ENCODE results near the gene MKNK2.

MKNK2 gene

DNA sequence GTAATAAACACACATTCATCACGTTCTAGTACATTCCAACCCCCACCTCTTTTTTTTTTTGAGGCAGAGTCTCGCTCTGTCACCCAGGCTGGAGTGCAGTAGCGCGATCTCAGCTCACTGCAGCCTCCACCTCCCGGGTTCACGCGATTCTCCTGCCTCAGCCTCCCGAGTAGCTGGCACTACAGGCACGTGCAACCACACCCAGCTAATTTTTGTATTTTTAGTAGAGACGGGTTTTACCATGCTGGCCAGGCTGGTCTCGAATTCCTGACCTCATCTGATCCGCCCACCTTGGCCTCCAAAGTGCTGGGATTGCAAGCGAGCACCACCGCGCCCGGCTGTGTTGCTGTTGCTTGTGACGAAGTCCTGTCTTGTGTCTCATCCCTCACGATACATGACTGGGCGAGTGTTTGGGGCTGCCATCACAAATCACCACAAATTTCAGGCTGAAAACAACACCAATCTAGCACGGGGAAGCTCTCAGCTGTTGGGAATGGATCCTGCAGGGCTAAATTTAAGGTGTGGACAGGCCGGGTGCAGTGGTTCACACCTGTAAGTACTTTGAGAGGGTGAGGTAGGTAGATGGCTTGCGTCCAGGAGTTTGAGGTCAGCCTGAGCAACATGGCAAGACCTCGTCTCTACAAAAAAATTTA, 29.4 kb upstream of the MKNK2 start:
- DNase-seq (ENCODE audit: low read depth): no peak

DNA sequence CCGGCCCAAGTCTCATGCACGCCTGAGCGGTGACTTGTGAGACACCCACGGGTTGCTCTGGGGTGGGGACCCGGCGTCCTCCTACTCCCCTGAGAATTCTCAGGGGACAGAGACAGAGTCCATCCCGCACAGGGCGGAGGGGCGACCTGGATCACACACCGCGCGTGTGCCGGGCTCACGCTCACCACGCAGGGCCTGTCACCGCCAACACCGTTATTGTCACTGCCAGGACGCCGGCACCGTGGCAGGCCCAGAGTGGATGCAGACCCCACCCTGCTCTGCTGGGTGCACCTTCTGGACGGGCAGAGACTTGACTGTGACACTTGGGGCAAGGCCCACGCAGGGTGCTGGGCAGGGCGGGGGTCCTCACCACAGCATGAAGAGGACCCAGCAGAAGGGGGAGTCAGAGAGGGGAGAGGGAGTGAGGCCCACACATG, 28.8 kb upstream of the MKNK2 start:
- DNase-seq (ENCODE audit: low read depth): no peak

DNA sequence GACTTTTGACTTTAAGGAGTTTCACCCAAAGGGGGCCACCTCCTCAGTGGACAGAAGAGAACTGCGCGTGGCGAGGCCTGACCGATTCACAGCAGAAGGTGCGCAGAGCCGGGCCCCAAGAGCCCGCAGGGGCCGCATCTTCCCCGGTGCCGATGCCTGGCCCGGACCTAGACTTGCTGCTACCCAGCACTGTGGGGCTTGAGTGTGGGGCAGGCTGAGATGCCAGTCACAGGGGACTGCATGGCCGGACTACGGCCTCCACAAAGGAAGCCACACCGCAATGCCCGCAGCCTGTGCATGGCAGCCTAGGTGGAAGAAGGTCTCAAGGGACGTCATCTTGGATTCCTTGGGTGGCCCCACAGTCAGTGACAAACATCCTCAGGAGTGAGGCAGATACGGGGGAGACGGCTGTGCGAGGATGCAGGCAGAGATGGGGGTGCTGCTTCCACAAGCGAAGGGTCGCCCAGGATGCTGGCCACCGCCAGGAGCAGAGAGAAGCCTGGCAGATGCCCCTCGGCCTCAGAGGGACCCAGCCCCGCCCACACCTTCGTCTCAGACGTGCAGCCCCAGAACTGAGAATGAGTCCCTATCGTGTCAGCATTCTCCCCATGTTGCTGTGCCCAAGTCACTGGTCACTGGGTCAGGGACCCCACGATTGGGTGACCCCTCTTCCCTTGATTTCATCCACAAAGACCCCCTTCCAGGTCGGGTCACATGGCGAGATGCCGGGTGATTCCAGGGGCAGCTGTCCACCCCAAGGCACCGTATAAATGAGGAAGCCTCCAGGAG, 28.2 kb upstream of the MKNK2 start:
- DNase-seq (ENCODE audit: low read depth): no peak

DNA sequence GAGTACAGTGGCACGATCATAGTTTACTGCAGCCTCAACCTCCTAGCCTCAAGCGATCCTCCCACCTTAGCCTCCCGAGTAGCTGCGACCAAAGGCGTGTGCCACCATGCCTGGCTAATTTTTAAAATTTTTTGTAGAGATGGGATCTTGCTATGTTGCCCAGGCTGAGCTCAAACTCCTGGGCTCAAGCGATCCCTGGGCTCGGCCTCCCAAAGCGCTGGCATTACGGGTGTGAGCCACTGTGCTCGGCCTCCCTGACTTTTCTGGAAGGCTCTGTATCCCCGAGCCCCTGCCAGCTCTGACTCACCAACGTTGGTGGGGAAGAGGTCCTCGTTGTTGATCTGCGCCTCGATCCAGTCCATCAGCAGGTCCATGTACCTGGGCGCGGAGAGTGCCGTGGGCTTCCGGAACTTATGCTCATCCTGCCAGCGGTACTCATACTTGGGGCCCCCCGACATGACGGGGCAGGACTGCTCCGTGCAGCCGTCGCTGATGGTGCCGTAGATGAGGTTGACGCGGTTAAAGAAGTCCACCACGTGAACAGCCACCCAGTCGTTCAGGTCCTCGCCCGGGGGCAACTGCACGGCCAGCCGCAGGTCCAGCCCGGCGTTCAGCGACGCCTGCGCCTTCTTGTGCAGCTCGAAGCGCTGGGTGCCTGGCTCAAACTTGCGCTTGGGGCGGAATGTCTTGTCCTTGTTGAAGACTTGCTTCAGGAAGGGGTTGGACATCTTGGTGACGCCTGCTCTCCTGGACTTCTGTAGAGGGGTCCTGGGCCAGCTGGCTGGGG, 27.0 kb upstream of the MKNK2 start:
- no peak for DNase-seq (ENCODE audit: low read depth)

DNA sequence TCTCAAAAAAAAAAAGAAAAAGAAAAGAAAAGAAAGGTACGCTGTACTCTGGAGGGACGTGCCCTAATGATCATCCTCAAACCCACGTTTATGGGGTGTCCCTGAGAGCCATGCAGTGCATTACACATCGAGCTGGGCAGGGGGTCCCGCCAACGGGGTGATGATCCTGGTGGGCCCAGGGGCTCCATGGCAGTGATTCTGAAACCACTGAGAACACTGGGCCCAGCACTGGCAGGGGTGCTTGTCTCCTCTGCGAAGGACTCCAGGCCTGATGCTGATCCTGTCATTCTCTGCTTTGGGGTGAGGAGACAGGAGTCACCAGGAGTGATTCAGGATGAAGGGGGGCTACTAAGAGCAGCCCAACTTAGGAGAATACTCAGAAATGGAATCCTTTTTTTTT, 26.4 kb upstream of the MKNK2 start:
- DNase-seq (ENCODE audit: low read depth): no peak

DNA sequence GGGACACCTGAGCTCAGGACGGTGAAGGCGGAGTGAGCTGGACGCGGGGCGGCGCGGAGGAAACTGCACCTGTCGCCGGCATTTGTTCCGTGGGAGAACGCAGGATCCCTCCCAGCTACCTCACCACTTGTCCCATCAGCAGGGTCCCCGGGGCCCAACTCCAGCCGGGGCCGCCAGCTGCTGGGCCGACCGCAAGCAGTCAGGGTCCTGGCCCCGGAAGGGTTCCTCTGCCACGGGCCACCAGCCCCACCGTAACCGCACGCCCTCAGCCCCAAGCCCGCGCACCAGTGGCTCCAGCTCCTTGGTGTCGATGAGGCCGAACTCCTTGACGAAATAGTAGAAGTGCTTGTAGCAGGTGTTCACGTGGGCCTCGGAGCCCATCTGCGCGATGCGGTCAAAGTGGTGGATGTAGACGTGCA, 25.5 kb upstream of the MKNK2 start:
- no peak for DNase-seq (ENCODE audit: low read depth)

DNA sequence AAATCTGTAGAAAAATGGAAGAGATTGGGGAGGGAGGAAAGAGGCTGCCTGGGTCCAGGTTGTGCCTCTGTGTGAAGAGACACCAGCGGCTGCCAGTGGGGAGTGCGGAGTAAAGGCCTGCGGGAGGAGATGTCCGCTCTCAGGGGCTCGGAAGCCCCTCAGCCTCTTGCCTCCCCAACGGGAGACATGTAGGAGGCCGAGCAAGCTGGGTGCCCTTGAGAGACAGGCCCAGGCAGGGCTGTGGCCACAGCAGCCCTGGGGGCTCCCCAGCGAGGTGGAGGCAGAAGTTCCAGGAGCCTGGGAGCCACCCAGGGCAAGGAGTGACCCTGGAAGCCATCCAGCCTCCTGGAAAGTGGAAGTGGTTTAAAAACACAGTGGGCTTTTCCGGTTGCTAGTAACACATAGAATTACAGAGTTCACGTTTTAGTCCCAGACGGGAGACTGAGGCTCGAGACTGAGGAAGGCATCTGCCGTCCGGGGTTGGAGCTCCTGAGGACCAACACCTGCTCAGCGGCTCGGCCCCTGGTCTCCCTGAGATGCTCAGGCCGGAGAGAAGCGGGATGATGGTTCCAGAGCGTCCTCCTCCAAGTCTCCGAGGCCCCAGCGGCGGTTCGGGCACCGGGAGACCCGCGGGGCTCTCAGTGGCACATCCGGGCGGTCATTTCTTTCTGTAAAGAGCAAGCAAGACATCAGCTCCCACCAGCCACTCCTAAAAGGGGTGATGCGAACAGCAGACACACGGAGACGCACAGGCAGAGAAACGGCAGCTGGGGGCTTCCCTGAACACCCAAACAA, 21.9 kb upstream of the MKNK2 start:
- no peak for DNase-seq (ENCODE audit: low read depth)

DNA sequence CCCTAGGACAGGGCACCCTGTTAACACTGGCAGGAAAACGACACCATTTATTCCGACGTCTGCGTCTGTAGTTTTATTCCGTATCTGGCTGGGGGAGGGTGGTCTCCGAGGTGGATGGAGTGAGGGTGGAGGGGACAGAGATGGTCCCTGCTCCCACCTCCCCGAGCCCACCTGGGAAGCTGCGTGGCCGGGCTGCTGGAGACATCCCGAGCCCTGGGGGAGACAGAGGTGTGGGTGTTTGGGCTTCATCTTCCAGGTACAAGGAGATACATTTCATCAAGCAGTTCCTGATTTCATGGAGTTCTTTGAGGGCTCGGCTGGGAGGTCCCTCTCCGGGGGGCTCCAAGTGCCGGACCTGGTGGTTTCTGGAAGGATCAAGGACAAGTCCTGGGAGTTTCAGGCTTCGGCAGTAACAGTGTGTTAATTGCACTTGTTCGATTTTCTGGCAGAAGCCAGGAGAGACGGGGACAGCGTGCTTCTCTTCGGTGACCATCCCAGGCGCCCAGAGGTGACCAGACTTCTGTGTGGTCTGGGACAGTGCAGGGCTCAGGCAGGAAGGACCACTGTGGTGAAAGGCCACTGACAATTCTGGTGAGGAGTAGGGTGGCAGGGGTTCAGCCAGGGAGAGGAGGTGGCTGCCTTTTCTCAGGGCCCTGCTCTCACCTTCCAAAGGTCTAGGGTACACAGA, 20.1 kb upstream of the MKNK2 start:
- DNase-seq (ENCODE audit: low read depth): no peak

DNA sequence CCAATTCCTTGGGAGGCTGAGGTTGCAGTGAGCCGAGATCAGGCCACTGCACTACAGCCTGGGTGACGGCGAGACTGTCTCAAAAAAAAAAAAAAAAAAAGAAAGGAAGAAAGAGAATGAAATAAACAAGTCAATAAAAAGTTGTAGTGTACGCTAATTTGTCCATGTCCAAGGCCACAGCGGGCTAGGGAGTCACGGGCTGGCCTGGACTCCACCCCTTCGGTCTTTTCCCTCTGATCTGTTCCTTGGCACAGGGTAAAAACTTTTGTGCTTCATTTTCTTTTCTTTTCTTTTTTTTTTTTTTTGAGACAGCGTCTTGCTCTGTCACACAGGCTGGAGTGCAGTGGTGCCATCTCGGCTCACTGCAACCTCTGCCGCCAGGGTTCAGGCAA, 19.4 kb upstream of the MKNK2 start:
- no peak for DNase-seq (ENCODE audit: low read depth)

DNA sequence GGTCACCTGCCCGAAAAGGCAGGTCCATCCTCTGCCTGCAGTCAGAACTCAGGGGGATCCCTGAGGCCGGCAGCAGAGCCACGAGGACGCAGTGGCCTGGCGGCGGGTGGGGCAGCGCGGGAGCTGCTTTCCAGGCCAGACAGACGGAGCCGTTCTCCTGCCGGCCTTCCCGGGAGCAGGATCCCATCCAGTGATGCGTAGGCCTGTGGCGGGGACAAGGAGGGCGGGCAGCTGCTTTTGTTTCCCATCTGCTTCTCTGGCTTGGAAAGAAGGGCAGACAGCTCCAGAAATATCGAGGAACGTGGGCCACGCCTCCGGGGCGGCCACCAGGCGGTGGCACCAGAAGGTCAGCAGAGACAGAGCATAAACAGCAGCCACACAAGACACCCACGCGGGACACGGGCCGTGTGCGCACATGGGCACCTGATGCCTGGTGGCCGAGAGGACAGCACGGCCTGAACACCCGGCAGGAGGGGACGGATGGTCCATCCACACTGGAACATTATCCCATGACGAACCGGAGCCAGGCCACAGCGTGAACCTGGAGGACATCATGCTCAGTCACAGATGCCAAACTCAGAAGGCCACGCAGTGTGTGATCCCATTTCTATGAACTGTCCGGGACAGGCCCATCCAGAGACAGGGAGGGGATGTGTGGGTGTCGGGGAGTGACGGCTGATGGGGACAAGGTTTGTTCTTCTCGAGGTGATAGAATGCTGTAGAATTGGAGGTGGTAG, 13.9 kb upstream of the MKNK2 start:
- DNase-seq (ENCODE audit: low read depth): no peak

DNA sequence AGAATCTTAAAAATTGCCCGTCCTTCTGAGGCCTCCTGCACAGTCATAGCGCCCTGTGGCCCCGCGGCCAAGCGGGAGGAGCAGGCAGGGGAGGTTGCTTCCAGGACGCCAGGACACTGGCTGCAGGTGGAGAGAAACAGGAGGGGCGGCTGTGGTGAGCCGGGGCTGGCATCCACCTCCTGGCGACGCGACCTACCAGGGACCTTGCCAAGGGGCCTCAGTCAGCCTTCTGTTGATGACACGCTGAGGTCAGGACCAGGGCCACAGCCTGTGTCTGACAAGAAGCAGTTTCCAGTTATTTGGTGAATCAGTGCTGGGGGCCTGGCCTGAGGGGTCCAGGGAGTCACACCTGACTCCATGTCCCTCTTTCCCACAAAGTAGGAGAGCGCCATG, 13.3 kb upstream of the MKNK2 start:
- DNase-seq (ENCODE audit: low read depth): no peak

DNA sequence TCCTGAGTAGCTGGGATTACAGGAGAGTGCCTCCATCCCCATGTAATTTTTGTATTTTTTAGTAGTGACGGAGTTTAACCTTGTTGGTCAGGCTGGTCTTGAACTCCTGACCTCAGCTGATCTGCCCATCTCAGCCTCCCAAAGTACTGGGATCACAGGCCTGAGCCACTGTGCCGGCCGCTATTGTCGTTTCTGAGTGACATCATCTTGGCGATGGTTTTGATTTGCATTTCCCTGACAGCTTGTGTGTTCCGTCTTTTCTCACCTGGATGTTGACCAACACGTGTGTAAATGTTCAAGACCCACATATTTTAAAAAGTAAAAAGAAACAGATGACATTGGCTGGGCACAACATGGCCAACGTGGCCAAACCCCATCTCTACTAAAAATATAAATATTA, 12.8 kb upstream of the MKNK2 start:
- DNase-seq (ENCODE audit: low read depth): no peak

DNA sequence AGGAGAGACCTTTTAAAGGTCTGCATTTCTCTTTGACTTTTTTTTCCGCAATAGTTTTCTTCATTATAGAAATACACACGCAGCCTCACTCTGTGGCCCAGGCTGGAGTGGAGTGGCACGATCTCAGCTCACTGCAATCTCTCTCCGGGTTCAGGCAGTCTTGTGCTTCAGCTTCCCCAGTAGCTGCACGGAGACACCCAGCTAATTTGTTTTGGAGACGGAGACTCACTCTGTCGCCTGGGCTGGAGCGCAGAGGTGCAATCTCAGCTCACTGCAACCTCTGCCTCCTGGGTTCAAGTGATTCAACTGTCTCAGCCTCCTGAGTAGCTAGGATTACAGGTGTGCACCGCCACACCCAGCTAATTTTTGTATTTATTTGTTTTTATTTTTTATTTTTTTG, 11.7 kb upstream of the MKNK2 start:
- DNase-seq (ENCODE audit: low read depth): no peak

DNA sequence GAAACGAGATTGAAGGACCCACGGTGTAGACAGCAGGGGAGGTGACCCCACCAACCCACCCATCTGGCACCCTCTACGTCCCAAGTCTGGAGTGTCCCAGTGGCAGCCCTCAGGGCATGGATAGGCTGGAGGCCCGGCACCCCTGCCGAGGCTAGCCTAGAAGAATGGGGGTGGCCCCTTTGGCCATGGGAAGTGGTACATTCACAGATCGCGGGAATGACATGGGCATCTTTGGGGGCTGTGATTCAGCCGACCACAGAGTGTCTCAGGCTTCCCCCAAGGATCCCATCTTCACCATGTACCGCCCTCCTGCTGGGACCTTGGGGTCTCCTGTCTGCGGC, 11.3 kb upstream of the MKNK2 start:
- DNase-seq (ENCODE audit: low read depth): no peak

DNA sequence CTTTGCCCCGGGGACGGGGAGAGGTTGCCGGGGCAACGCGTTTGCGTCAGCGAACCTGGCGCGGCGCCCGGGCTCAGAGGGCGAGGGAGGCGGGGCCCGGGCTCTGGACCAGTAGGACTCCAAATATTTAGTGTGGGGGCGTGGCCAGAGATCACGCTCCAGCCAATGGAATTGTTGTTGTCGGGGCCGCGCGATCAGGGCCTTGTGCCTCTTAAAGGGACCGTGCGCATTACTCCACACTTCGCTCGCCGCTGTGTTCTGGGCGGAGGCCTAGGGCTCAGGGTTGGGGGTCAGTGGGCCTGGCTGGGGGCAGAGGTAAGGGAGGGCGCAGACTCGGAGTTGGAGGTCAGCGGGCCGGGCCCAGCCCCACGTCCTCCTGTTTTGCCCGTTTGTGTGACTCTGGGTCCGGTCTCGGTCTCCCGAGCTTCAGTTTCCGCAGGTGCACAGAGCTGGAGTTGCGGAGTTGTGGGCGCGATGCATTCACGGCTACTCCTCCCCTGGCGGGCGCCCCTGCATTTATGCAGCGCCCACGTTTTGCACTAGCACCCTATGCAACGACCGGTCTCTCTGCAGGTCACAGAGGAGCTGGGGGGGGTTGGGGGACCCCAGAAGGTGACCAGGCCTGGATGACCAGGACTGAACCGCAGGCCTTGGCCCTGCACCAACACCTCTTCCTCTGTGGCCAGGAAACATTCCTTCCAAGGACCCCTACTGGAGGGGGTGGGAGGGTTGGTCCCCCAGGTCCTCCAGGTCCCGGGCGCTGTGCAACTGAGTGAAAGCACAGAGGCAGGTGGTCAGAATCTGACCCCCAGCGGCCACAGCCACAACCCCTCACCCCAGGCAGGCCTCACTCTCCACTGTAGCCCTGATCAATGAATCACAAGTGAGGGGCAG, 10.7 kb upstream of the MKNK2 start:
- peak; percentile 100 for DNase-seq (ENCODE audit: low read depth)

DNA sequence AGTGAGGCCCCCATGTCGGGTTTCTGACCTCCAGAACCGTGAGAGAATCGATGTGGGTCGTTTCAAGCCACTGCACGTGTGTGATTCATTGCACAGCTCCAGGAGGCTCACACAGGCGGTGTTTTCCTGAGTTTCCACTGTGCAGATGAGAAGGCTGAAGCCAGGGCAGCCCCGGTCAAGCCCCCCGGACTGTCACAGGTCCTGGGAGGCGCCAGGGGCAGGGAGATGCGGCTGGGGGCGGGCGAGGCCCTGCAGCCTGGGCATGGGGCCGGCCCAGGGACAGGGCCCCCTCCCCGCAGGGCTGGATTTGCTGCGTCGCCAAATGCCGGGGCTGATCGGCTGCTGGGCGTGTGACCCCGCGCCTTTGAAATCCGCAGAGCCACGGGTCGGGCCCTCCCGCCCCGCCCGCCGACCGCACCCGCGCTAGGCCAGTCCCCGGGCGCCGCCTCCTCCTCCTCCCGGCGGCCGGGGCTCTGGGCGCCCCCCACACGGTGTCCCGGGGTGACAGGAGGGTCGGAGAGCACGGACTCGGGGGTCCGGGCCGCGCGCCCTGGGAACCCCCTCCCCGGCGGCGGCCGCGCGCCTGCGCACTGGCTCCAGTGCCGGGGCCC, 9.9 kb upstream of the MKNK2 start:
- no peak for DNase-seq (ENCODE audit: low read depth)

DNA sequence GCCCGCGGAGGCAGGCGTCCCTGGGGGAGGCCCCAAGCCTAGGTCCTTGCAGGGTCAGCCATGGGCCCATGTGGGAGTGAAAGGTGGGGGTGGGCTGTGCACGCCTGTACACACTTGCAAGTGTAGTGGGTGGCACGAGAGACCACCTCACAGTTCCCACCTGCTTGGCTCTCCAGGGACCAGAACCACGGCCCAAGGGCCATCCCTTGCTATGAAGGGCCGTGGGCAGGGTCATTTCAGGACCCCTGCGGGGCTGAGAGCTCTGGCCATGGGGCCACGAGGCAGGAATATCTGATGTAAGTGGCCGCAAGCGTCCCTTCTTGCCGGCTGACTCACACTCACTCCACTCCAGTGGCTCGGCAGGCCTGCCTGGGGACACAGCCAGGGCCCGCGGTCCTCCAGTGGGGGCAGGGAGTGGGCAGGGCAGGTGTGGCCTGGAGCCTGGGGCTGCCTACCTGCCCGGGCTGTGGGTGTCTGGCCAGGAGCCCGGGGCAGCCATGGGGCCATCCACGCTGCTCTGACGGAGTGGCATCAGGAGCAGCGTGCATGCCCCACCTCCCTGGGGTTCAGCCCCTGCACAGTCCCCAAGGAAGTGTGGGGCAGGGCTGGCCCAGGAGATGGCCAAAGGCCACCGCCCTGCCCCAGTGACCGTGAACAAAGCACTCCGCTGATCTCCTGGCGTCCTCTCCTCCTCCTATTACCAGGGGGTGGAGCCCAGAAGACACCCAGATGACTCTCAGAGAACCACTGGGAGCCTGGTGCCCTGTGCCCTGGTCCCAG, 8.6 kb upstream of the MKNK2 start:
- no peak for DNase-seq (ENCODE audit: low read depth)

DNA sequence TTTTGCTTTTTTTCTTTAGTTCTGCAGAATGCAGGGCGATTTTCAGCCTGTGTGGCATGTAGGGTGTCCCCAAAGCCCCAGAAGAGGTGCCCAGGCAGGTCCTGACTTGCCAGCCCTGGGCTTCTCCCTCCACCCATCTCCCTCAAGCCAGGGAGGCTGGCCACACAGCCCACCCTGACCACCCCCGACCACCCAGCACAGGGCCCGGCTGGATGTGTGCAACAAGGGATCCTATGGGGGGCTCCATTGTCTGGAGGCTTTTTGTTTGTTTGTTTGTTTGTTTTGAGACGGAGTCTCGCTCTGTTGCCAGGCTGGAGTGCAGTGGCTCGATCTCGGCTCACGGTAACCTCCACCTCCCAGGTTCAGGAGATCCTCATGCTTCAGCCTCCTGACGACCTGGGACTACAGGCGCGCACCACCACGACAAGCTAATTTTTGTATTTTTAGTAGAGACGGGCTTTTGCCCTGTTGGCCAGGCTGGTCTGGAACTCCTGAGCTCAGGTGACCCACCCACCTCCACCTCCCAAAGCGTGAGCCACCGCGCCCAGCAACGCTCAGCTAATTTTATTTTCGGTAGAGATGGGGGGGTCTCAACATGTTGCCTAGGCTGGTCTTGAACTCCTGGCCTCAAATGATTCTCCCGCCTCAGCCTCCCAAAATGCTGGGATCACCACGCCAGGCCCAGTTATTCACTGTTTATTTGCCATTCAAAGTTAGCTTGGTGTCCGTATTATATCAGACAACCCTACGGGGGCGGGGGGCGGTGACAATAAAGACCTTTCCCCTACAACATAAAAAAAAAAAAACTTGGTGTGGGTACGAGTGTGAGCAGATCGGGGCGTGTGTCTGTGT, 7.8 kb upstream of the MKNK2 start:
- no peak for DNase-seq (ENCODE audit: low read depth)
